HG03439 (cell line): ENCODE results near the gene PTGES3.
"Not testable (repeated sequence)": the region's sequence is repeated elsewhere in the genome, so short reads cannot be mapped to it uniquely, and the experiment has no call there.

Source experiments
- ATAC-seq: cut with Tn5 transposase; IDR thresholded peaks from one replicate; pipeline ENCODE4 v1.9.1; 2021; ENCODE audit warnings: mild to moderate bottlenecking, moderate library complexity; ENCODE audit not compliant: unreplicated experiment

The PTGES3 gene

GRCh38 chr12:56688129-56688845, at the start of gene PTGES3:
Gene PTGES3, minus strand, starts transcription at chr12:56688284. Its CDS starts 285 bp downstream, at chr12:56687999.
- peak; percentile 61 for ATAC-seq

- ATAC-seq, result no peak
Observed at GRCh38 chr12:56728139-56728861, 40.2 kb upstream of the PTGES3 start.

GRCh38 chr12:56726196-56726675, 38.2 kb upstream of the PTGES3 start:
- ATAC-seq, result not testable (repeated sequence)

- ATAC-seq, result no peak
Observed at GRCh38 chr12:56725723-56726102, 37.6 kb upstream of the PTGES3 start.

- peak; percentile 91 for ATAC-seq
Observed at GRCh38 chr12:56724972-56725722, 37.1 kb upstream of the PTGES3 start, which contains the start of gene NACA. Gene NACA, minus strand, starts transcription at chr12:56725299. Its CDS starts 778 bp downstream, at chr12:56724521.

- no peak for ATAC-seq
Observed at GRCh38 chr12:56724701-56724971, 36.6 kb upstream of the PTGES3 start.

GRCh38 chr12:56723889-56724700, 36.0 kb upstream of the PTGES3 start:
- no peak for ATAC-seq

GRCh38 chr12:56723352-56723751, 35.3 kb upstream of the PTGES3 start:
- no peak for ATAC-seq

GRCh38 chr12:56722832-56723231, 34.7 kb upstream of the PTGES3 start:
- no peak for ATAC-seq

GRCh38 chr12:56721721-56722120, 33.6 kb upstream of the PTGES3 start:
- ATAC-seq, result no peak

- no peak for ATAC-seq
Observed at GRCh38 chr12:56721216-56721615, 33.1 kb upstream of the PTGES3 start.

GRCh38 chr12:56720731-56721151, 32.7 kb upstream of the PTGES3 start:
- ATAC-seq, result no peak

GRCh38 chr12:56719056-56719455, 31.0 kb upstream of the PTGES3 start:
- ATAC-seq, result no peak

GRCh38 chr12:56718636-56719035, 30.6 kb upstream of the PTGES3 start:
- ATAC-seq, result no peak

- no peak for ATAC-seq
Observed at GRCh38 chr12:56718149-56718548, 30.1 kb upstream of the PTGES3 start.

- no peak for ATAC-seq
Observed at GRCh38 chr12:56716933-56717880, 29.1 kb upstream of the PTGES3 start.

GRCh38 chr12:56716458-56716857, 28.4 kb upstream of the PTGES3 start:
- no peak for ATAC-seq

- no peak for ATAC-seq
Observed at GRCh38 chr12:56715798-56716197, 27.7 kb upstream of the PTGES3 start.

GRCh38 chr12:56714431-56714929, 26.4 kb upstream of the PTGES3 start:
- no peak for ATAC-seq
